ENCODE results near the gene CANT1. TPM values are rescaled to one million over a fixed set of nuclear protein-coding genes. Genes with fewer than 3 reads are reported as not detected.

The CANT1 gene
- total RNA-seq, 6 experiments from 2014 or later, result 84.2 to 103 (median 92.4) TPM

DNA sequence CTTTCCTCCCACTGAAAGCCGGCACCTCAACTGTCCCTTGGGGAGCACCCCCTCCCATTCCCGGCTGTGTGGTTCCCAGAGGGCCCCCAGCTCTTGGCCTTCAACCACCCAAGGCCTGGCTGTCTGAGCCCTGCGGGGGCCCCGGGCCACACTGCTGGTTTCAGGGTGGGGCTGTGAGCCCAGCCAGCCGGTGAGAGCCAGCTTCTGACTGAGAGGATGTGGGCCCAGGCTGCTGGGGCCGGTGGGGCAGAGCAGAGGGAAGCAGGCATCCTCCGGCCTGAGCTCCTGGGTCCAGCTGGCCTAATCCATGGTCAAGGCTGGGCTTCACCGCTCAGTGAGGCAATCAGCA, 29.0 kb downstream of the CANT1 start:
- H3K27ac Mint-ChIP-seq, result no peak overlapping the region
- H3K36me3 Mint-ChIP-seq (ENCODE audit: low read depth), result no peaks in the 10 kb centered on the region
- H3K4me1 Mint-ChIP-seq (ENCODE audit: low read depth), result no peaks in the 10 kb centered on the region
- no peaks in the 10 kb centered on the region; the same call in 1 of the 2 replicates for H3K27me3 Mint-ChIP-seq (ENCODE audit: insufficient read depth)
- DNase-seq, result no peak
- TF ChIP-seq, protein P1, sequence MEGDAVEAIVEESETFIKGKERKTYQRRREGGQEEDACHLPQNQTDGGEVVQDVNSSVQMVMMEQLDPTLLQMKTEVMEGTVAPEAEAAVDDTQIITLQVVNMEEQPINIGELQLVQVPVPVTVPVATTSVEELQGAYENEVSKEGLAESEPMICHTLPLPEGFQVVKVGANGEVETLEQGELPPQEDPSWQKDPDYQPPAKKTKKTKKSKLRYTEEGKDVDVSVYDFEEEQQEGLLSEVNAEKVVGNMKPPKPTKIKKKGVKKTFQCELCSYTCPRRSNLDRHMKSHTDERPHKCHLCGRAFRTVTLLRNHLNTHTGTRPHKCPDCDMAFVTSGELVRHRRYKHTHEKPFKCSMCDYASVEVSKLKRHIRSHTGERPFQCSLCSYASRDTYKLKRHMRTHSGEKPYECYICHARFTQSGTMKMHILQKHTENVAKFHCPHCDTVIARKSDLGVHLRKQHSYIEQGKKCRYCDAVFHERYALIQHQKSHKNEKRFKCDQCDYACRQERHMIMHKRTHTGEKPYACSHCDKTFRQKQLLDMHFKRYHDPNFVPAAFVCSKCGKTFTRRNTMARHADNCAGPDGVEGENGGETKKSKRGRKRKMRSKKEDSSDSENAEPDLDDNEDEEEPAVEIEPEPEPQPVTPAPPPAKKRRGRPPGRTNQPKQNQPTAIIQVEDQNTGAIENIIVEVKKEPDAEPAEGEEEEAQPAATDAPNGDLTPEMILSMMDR (IDR thresholded peaks at IDR 0.05), result no peak
- H3K4me3 Mint-ChIP-seq, result no peak overlapping the region
- H3K9me3 Mint-ChIP-seq, result no peaks in the 10 kb centered on the region

- H3K9me3 Mint-ChIP-seq, result no peaks in the 10 kb centered on the region
- peak within 1 kb of the TSS; percentile 18; the same call in 1 of the 2 replicates for H3K27ac Mint-ChIP-seq
- peak within 1 kb of the TSS; percentile 54 for H3K4me3 Mint-ChIP-seq
- peaks cover 6% of the 10 kb centered on the region for H3K4me1 Mint-ChIP-seq (ENCODE audit: low read depth)
- H3K27me3 Mint-ChIP-seq (ENCODE audit: insufficient read depth), result no peaks in the 10 kb centered on the region; the same call in 1 of the 2 replicates
- TF ChIP-seq, protein P1 (IDR thresholded peaks at IDR 0.05), result no peak
- DNase-seq, result peak; percentile 51
- H3K36me3 Mint-ChIP-seq (ENCODE audit: low read depth), result no peaks in the 10 kb centered on the region
Measured at GRCh38 chr17:78979780-78980623, 29.6 kb downstream of the CANT1 start, which contains the start of gene LGALS3BP. Gene LGALS3BP, minus strand, starts transcription at chr17:78979923. Its CDS starts 2,732 bp downstream, at chr17:78977191.

GRCh38 chr17:78977997-78978973, 31.3 kb downstream of the CANT1 start:
- Mint-ChIP-seq H3K36me3 (ENCODE audit: low read depth) (no peaks in the 10 kb centered on the region), H3K27ac (no peak overlapping the region), H3K9me3 (no peaks in the 10 kb centered on the region), H3K4me1 (ENCODE audit: low read depth) (peaks cover 13% of the 10 kb centered on the region), H3K27me3 (ENCODE audit: insufficient read depth) (no peaks in the 10 kb centered on the region; the same call in 1 of the 2 replicates), H3K4me3 (no peak overlapping the region)
- TF ChIP-seq, protein P1 (IDR thresholded peaks at IDR 0.05), result no peak
- no peak for DNase-seq

DNA sequence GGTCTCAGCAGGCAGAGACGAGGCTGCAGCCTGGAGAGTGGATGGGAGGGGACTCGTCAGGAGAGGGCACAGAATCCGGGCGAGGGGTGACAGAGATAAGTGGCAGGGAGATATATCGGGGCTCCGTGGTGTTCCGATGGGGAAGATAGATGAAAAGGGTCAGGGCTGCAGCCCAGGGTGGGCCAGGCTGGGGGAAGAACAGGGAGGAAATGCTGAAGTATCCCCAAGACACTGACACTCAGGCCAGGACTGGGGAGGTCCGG, 32.0 kb downstream of the CANT1 start:
- Mint-ChIP-seq H3K27ac (no peak overlapping the region), H3K4me3 (no peak overlapping the region), H3K9me3 (no peaks in the 10 kb centered on the region), H3K27me3 (ENCODE audit: insufficient read depth) (no peaks in the 10 kb centered on the region; the same call in 1 of the 2 replicates), H3K4me1 (ENCODE audit: low read depth) (peaks cover 13% of the 10 kb centered on the region), H3K36me3 (ENCODE audit: low read depth) (no peaks in the 10 kb centered on the region)
- TF ChIP-seq, protein P1 (IDR thresholded peaks at IDR 0.05), result no peak
- no peak for DNase-seq

GRCh38 chr17:78976907-78977680, 32.5 kb downstream of the CANT1 start:
- Mint-ChIP-seq H3K4me1 (ENCODE audit: low read depth) (peaks cover 13% of the 10 kb centered on the region), H3K36me3 (ENCODE audit: low read depth) (no peaks in the 10 kb centered on the region), H3K9me3 (no peaks in the 10 kb centered on the region), H3K4me3 (no peak overlapping the region), H3K27ac (0 out of 2 replicates have a peak overlapping the region, but pooled peaks have one; percentile 45), H3K27me3 (ENCODE audit: insufficient read depth) (no peaks in the 10 kb centered on the region; the same call in 1 of the 2 replicates)
- TF ChIP-seq, protein P1 (IDR thresholded peaks at IDR 0.05), result no peak
- no peak for DNase-seq

Measured in HFFc6 (cell line).